ENCODE data around the gene ETFRF1.

ETFRF1 gene

DNA sequence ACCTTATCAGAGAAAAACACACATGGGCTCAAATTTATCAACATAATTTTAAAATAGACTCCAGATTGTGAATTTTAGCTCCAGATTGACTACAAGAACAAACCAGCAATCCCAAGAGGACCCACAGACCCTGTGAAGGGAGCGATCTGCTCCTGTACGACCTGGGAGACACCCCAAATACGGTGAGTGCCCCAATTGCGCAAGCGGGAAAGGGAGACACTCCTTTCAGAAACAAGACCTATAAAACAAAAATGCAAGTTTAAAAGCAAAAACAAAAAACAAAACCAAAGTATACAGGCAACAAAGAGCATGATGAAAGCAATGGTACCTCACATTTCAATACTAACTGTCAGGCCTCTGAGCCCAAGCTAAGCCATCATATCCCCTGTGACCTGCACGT is 32.2 kb upstream of the ETFRF1 start:
- TF ChIP-seq, protein P1, sequence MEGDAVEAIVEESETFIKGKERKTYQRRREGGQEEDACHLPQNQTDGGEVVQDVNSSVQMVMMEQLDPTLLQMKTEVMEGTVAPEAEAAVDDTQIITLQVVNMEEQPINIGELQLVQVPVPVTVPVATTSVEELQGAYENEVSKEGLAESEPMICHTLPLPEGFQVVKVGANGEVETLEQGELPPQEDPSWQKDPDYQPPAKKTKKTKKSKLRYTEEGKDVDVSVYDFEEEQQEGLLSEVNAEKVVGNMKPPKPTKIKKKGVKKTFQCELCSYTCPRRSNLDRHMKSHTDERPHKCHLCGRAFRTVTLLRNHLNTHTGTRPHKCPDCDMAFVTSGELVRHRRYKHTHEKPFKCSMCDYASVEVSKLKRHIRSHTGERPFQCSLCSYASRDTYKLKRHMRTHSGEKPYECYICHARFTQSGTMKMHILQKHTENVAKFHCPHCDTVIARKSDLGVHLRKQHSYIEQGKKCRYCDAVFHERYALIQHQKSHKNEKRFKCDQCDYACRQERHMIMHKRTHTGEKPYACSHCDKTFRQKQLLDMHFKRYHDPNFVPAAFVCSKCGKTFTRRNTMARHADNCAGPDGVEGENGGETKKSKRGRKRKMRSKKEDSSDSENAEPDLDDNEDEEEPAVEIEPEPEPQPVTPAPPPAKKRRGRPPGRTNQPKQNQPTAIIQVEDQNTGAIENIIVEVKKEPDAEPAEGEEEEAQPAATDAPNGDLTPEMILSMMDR (IDR thresholded peaks at IDR 0.05; ENCODE audit: low read depth, low read length): no peak
- no peak for DNase-seq (ENCODE audit: low read depth in 2 of 2)
- no peak overlapping the region for H3K4me3 ChIP-seq (replicated peaks in 1 of 2; ENCODE audit: low read depth in 2 of 2, low read length in 2 of 2)

DNA sequence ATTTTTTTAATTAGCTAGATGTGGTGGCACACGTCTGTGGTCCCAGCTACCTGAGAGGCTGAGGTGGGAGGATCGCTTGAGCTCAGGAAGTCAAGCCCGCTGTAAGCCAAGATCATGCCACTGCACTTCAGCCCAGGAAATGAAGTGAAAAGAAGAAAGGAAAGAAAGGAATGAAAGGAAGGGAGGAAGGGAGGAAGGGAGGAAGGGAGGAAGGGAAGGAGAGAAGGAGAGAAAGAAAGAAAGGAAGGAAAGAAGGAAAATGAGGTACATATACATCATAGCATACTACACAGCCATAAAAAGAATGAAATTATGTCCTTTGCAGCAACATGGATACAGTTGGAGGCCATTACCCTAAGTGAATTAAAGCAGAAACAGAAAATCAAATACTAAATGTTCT is 12.3 kb upstream of the ETFRF1 start:
- DNase-seq (ENCODE audit: low read depth in 2 of 2): no peak
- TF ChIP-seq, protein P1 (IDR thresholded peaks at IDR 0.05; ENCODE audit: low read depth, low read length): no peak
- no peak overlapping the region for H3K4me3 ChIP-seq (replicated peaks in 1 of 2; ENCODE audit: low read depth in 2 of 2, low read length in 2 of 2)

DNA sequence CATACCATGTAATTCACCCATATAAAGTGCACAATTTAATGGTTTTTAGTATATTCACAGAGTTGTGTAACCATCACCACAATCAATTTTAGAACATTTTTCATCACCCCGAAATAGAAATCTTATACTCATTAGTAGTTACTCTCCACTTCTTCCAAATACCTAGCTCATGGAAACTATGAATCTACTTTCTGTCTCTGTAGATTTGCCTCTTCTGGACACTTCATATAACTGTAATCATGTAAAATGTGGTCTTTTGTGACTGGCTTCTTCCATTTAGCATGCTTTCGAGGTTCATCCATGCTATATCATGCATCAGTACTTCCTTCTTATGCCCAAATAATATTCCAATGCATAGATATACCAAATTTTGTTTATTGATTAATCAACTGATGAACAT is 10.9 kb upstream of the ETFRF1 start:
- no peak for DNase-seq (ENCODE audit: low read depth in 2 of 2)
- TF ChIP-seq, protein P1 (IDR thresholded peaks at IDR 0.05; ENCODE audit: low read depth, low read length): no peak
- H3K4me3 ChIP-seq (replicated peaks in 1 of 2; ENCODE audit: low read depth in 2 of 2, low read length in 2 of 2): no peak overlapping the region

DNA sequence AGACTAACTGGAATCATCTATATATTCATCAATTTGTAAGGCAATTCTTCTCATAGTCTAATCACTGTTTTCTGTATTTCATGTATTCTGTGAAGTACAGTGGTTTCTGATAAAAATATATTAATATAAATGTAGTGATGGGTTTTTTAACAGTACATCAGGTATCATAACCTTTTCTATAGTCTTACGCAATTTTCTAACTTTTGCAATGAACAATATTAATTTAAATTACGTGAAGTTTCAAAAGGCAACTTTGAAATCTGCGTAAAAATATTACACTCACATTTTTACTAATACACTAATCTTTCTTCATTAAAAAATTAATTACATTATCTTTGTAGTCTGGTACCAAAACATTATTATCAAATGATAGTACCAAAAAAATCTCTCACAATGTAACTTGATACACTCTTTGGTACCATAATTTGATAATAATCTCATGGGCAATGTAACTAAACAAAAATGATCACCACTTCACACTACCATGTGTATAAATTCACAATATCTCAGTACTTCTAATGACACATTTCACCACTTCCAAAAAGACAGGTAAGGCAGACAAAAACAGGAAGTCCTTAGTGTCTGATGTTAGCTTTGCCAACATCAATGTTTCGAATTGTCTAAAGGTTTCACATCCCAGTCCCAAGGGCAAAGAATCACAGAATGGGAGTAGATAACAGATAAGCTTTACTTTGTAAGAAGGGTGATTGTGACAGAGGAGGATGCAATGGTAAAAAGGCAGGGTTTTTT is 8.8 kb upstream of the ETFRF1 start:
- H3K4me3 ChIP-seq (replicated peaks in 1 of 2; ENCODE audit: low read depth in 2 of 2, low read length in 2 of 2): no peak overlapping the region
- DNase-seq (ENCODE audit: low read depth in 2 of 2): no peak
- TF ChIP-seq, protein P1 (IDR thresholded peaks at IDR 0.05; ENCODE audit: low read depth, low read length): no peak

DNA sequence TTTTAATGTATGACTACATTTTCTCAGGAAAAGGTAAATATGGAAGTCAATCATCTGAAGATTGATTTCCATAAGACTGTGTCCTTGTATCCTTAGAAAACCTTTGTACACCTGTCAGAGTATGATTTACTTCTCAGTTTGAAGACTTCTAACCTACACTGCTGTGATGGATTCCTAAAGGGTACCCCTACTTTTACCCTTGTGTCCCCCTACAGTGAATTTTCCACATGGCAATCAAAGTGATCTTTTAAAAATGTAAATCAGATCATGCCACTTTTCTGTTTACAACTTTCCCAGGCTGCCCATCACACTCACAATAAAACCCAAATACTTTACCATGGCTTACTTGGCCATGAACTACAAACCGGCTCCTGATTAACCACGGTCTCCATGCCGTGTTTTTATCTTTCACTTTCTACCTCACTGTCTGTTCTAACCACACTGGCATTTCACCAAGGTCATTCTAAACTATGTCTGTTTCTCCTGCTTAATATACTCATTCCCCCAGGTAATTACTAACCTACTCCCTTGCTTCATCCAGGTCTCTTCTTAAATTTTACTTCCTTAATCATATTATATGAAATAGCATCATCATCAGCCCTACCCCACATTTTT is 8.1 kb upstream of the ETFRF1 start:
- TF ChIP-seq, protein P1 (IDR thresholded peaks at IDR 0.05; ENCODE audit: low read depth, low read length): no peak
- H3K4me3 ChIP-seq (replicated peaks in 1 of 2; ENCODE audit: low read depth in 2 of 2, low read length in 2 of 2): no peak overlapping the region
- no peak for DNase-seq (ENCODE audit: low read depth in 2 of 2)

DNA sequence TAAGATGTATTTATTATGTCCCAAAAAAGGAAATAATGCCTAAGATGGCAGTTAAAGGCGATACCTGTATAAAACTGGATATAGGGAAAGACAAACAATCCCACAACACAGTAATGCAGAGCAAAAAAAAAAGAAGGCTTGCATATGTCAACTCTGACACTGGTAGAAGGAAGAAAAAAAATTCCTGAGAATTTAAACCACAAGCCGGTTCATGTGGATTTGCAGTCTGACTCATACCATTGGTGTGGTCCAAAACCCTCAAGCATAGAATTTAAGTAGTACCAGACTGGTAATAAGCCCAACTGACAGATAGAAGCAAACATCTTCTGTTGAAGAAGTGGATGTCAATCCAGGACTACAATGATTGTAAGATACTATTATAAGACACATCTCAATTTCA is 7.3 kb upstream of the ETFRF1 start:
- H3K4me3 ChIP-seq (replicated peaks in 1 of 2; ENCODE audit: low read depth in 2 of 2, low read length in 2 of 2): no peak overlapping the region
- DNase-seq (ENCODE audit: low read depth in 2 of 2): peak; percentile 73 to 79
- TF ChIP-seq, protein P1 (IDR thresholded peaks at IDR 0.05; ENCODE audit: low read depth, low read length): no peak

Measured in cardiac fibroblast (primary cell).